GM10847 (cell line): ENCODE measurements around the gene GABRB1.

Source experiments
- POLR2A ChIP-seq: IDR thresholded peaks from 2 replicates; pipeline ENCODE4 v1.6.1; 2011; ENCODE audit not compliant: insufficient read length; ENCODE audit errors: extremely low read depth

GABRB1 gene

GRCh38 chr4:47031751-47032404, 511 bp downstream of the GABRB1 start:
- no peak for TF ChIP-seq POLR2A

DNA sequence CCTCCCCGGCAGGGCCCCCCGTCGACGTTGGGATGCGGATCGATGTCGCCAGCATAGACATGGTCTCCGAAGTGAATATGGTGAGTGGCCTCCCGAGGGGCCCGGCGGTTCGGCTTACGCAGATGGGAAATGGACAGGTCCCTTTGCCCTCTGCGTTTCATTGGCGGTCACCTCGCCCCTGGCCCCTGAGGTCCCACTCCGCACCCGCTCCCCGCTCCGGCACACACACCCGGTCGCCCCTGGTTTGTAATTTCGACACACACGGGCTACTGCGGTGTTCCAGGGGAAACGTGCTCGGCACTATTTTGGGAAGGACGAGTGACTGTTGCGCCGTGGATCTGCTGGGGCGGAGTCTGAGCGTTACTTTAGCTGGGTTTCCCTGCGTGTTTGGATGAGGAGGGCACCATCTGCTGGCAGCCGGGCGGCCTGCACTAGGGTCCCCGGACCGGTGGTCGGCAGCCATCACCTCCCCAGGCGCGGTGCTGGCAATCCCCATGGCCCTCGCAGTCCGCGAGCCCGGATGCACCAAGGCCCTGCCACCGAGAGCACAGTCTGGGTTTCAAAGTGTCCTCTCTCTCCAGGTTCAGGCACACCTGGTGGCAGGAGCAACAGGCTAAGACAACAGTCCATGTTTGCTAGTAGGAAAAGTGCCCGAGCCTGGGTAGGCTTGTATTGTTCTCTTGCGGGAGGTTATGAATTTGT, 1.2 kb downstream of the GABRB1 start:
- no peak for TF ChIP-seq POLR2A

DNA sequence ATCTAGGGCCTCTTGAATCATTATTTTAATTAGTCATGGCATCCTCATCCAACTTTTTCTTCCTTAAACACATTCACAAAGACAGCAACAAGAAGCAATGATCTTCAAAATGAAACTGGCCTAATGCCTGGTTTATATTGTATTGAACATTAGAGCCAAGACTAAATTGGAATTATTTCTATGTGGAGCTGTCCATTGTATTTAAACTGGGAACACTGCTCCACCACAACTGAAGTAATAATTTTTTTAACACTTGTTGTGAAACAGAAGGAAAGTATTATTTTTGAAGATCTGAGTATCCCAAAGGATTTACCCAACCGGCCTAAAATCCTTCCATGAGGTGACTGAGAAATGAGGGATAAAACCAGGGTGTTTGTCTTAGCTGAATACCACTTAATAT, 6.9 kb downstream of the GABRB1 start:
- TF ChIP-seq POLR2A: no peak

- TF ChIP-seq POLR2A: no peak
Observed at GRCh38 chr4:47040828-47041227, 9.5 kb downstream of the GABRB1 start.

DNA sequence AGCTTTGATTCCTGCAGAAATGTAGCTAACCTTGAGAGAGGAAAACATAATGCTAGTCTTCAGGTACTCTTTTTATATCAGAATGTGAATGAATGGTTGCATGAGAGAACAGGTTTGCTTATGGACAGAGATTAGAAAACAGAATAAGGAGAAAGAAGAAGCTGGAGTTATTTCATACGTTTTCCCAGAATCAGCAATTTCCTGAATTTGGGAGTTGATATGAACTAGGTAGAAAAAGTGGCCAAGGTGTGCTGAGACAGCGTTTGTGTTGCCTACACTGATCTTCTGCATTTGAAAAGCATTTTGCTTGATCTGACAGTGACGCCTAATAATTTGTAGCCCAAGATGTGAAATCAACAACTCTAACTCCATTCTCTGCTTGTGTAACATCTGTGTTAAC, 12.5 kb downstream of the GABRB1 start:
- no peak for TF ChIP-seq POLR2A

- no peak for TF ChIP-seq POLR2A
Observed at GRCh38 chr4:47045261-47045660, 13.9 kb downstream of the GABRB1 start.

GRCh38 chr4:47049347-47049746, 18.0 kb downstream of the GABRB1 start:
- no peak for TF ChIP-seq POLR2A

- no peak for TF ChIP-seq POLR2A
Observed at GRCh38 chr4:47050761-47051725, 19.7 kb downstream of the GABRB1 start.

GRCh38 chr4:47053485-47053884, 22.1 kb downstream of the GABRB1 start:
- TF ChIP-seq POLR2A: no peak

DNA sequence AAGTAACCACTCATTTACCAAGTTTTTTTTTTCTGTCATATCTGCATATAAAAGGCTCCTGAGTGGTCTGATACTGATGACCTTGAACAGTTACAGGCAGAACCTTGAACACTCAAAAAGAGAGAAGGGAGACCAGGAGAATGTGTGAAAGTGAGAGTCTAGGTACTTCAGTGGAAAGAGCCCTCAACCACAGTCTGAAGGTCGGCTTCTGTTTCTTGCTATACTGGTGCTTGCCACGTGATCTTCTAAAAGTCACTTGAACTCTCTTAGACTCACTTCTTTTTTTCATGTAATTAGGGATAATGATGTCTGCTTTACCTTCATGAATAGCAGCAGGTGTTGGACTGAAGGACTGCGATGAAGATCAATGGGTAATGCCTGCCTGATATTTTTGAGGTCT, 22.8 kb downstream of the GABRB1 start:
- TF ChIP-seq POLR2A: no peak

- no peak for TF ChIP-seq POLR2A
Observed at GRCh38 chr4:47057991-47058390, 26.6 kb downstream of the GABRB1 start.

- TF ChIP-seq POLR2A: no peak
Observed at GRCh38 chr4:47060561-47060960, 29.2 kb downstream of the GABRB1 start.

DNA sequence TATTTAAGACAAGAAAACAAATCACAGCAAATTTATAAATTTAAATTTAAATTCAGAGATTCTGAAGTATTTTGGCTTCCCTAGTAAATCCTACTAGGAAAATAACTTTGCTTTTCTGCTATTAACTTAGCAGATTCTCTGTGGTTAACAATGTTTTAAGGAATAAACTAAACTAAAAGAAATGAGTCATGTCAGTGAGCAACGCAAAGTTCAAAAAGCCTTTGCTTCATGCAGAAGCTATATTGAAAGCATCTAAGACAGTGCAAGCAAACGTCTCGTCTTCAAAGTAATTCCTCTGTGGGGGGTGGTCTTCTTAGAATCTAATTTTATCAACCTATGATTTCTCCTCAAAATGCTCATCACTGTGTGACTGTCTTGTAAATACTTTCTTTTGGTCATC, 30.1 kb downstream of the GABRB1 start:
- no peak for TF ChIP-seq POLR2A

DNA sequence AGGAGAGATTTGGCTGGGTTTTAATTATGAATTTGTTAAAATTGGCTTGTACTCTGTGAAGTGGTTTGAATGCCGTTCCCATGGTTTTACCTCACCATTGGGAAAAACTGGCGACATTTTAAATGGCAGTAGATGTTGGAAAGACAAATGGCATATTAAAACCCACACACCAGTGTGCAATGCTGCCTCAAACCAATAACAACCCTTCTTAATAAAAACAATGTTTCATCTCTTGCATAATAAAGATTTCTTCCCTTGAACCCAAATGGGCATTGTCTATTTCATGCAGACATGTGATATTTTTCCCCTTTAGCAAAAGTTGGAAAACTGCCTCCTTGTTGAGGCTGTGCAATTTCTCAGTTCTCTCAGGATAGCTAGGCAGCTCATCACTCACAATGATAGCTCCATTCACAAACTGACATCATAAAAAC, 33.7 kb downstream of the GABRB1 start:
- TF ChIP-seq POLR2A: no peak

DNA sequence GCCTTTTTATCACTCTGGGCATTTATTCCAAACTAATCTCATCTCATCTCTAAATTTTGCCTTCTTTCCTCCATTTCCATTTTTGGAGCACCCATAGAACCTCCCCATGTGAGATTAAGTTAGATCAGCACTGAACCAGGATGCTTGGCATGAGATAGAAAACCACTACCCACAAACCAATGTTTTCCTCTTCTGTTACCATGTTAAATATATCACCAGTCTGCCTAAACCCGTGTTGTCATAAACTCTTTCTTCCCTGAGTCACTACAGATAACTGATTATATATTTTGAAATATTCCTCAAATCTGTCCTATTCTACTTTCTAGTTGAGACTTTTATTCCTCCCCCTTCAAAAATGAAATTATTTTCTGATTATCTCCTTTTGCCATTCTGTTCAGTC, 37.6 kb downstream of the GABRB1 start:
- no peak for TF ChIP-seq POLR2A

DNA sequence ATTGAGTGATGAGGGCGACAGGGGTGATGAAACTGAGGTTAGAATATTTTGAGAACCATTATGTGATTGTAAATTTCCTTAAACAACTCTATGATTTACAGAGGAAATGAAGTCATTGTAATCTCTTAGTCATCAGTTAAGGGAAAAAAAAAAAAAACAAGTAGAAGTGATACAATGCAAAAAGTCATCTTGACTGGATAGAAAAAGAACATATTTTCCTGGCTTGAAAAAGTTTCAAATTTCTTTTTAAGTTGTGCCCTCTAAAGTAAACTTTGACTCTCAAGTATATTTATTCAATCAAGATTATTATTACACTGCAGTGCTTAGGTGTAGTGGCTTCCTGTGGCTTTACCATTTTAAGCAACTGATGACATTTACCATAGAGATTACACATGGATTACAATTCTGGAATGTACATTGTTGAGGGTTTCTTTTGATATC, 40.6 kb downstream of the GABRB1 start:
- TF ChIP-seq POLR2A: no peak
